ENCODE results near the gene RAD51AP1.

The RAD51AP1 gene

GRCh38 chr12:4591180-4591687 is 52.5 kb downstream of the RAD51AP1 start:
- DNase-seq: no peak

GRCh38 chr12:4595881-4596280 is 57.2 kb downstream of the RAD51AP1 start:
- no peak for DNase-seq

GRCh38 chr12:4603421-4603820 is 64.7 kb downstream of the RAD51AP1 start:
- DNase-seq: no peak

- no peak for DNase-seq
Measured at GRCh38 chr12:4603946-4604345, 65.3 kb downstream of the RAD51AP1 start.

- DNase-seq: peak; percentile 88
Measured at GRCh38 chr12:4604684-4605193, 66.0 kb downstream of the RAD51AP1 start.

- no peak for DNase-seq
Measured at GRCh38 chr12:4607056-4607455, 68.4 kb downstream of the RAD51AP1 start.

GRCh38 chr12:4609071-4609470 is 70.4 kb downstream of the RAD51AP1 start:
- no peak for DNase-seq

Measured in fibroblast of skin of back (primary cell).